H1 (cell line): Measurements from ENCODE around the gene POLR3K. TPM values are rescaled to one million over a fixed set of nuclear protein-coding genes. Genes with fewer than 3 reads are reported as not detected.

Experiments
- CTCF ChIA-PET: fragments of 300-600 bp; sonication (Branson Sonifier 250); formaldehyde crosslinking; loops from one replicate; lab custom pipeline; 2021; ENCODE audit not compliant: partially characterized antibody; lab: Charles Lee
- POLR2A ChIA-PET: fragments of 300-600 bp; sonication (Branson Sonifier 250); formaldehyde crosslinking; loops from one replicate; lab custom pipeline; 2021; ENCODE audit warnings: inconsistent platforms; ENCODE audit not compliant: partially characterized antibody; lab: Charles Lee
- DNase-seq, 2 experiments: peaks; one replicate each; pipeline versions ENCODE4 v3.0.0 to v3.0.0-alpha.2; 2010 to 2022; ENCODE audit warnings: low spot score in 2 of 2, low read depth in 1 of 2, mixed read lengths in 1 of 2
- FAIRE-seq: peaks from 2 replicates; lab custom pipeline; 2011; peaks lifted over from hg19 to GRCh38; lab: Jason Lieb, UNC
- H2AFZ ChIP-seq: 2 replicates; pipeline ENCODE4 v1.8.1; 2012; ENCODE audit warnings: low read length, inconsistent platforms
- H2AK5ac ChIP-seq: 2 replicates; pipeline ENCODE4 v1.6.1; 2013; ENCODE audit warnings: low read depth, low read length
- H2BK120ac ChIP-seq: replicated peaks from 2 replicates; pipeline ENCODE3; 2013; ENCODE audit warnings: low read depth, low read length, inconsistent platforms
- H2BK12ac ChIP-seq: 2 replicates; pipeline ENCODE4 v1.6.1; 2013; ENCODE audit warnings: low read depth, low read length
- H2BK15ac ChIP-seq: 2 replicates; pipeline ENCODE4 v1.6.1; 2013; ENCODE audit warnings: low read length
- H2BK20ac ChIP-seq: 2 replicates; pipeline ENCODE4 v1.6.1; 2013; ENCODE audit warnings: low read length
- H2BK5ac ChIP-seq: 2 replicates; pipeline ENCODE4 v1.6.1; 2013; ENCODE audit warnings: low read depth, low read length
- H3K14ac ChIP-seq: 2 replicates; pipeline ENCODE4 v1.6.1; 2013; ENCODE audit warnings: inconsistent platforms; ENCODE audit not compliant: insufficient read length
- H3K18ac ChIP-seq: 2 replicates; pipeline ENCODE4 v1.6.1; 2013; ENCODE audit warnings: low read length; ENCODE audit errors: extremely low read depth
- H3K23ac ChIP-seq: 2 replicates; pipeline ENCODE4 v1.6.1; 2013; ENCODE audit warnings: inconsistent platforms; ENCODE audit not compliant: insufficient read length
- H3K23me2 ChIP-seq: 2 replicates; pipeline ENCODE4 v1.6.1; 2013; ENCODE audit warnings: low read depth, low read length
- H3K27ac ChIP-seq: 2 replicates; pipeline ENCODE4 v1.6.1; 2011; ENCODE audit warnings: low read depth, low read length, inconsistent platforms
- H3K27me3 ChIP-seq, 4 experiments: replicated peaks in 1 of 4; 1 replicate in 1 of 4; 2 replicates in 3 of 4; pipeline versions ENCODE4 v1.6.1 to v1.8.1; 2011 to 2013; ENCODE audit warnings: low read length in 3 of 4, mild to moderate bottlenecking in 3 of 4, inconsistent platforms in 2 of 4, mixed read lengths in 2 of 4, moderate library complexity in 1 of 4; ENCODE audit not compliant: control insufficient read depth in 3 of 4, insufficient read depth in 3 of 4; ENCODE audit errors: extremely low read depth in 1 of 4
- H3K36me3 ChIP-seq, 4 experiments: 2 replicates each; pipeline versions ENCODE4 v1.6.1 to v1.8.1; 2011 to 2013; ENCODE audit warnings: mild to moderate bottlenecking in 4 of 4, low read length in 3 of 4, moderate library complexity in 2 of 4, control low read depth in 1 of 4, inconsistent platforms in 1 of 4; ENCODE audit not compliant: insufficient read depth in 4 of 4, control insufficient read depth in 2 of 4
- H3K4ac ChIP-seq: replicated peaks from 2 replicates; pipeline ENCODE3; 2013; ENCODE audit warnings: low read length, low read depth, mixed read lengths, inconsistent platforms; ENCODE audit not compliant: insufficient read length
- H3K4me1 ChIP-seq, 4 experiments: replicated peaks in 1 of 4; 1 replicate in 1 of 4; 2 replicates in 3 of 4; pipeline versions ENCODE4 v1.6.1 to v1.8.1; 2011 to 2013; ENCODE audit warnings: low read length in 3 of 4, inconsistent platforms in 2 of 4, mixed read lengths in 1 of 4; ENCODE audit not compliant: insufficient read depth in 4 of 4, control insufficient read depth in 3 of 4
- H3K4me2 ChIP-seq, 2 experiments: 2 replicates each; pipeline versions ENCODE4 v1.6.1 to v1.8.1; 2011 to 2013; ENCODE audit warnings: low read depth in 2 of 2, low read length in 2 of 2, control low read depth in 1 of 2, inconsistent platforms in 1 of 2, mild to moderate bottlenecking in 1 of 2; ENCODE audit not compliant: insufficient read depth in 1 of 2
- H3K4me3 ChIP-seq, 4 experiments: fragments of 200-600, 300-600 bp in 1 of 4; sonication (generic), shearing (Covaris generic), sonication (Bioruptor Twin) in 1 of 4; 2 replicates each; pipeline versions ENCODE4 v1.5.1 to v1.8.1; 2011 to 2016; ENCODE audit warnings: low read length in 4 of 4, low read depth in 3 of 4, control low read depth in 2 of 4, inconsistent platforms in 2 of 4, mild to moderate bottlenecking in 2 of 4, mixed read lengths in 1 of 4, moderate library complexity in 1 of 4; ENCODE audit not compliant: insufficient read depth in 2 of 4; ENCODE audit errors: extremely low read depth in 1 of 4
- H3K56ac ChIP-seq: replicated peaks from 2 replicates; pipeline ENCODE3; 2013; ENCODE audit warnings: low read depth, mild to moderate bottlenecking, mixed read lengths, low read length, inconsistent platforms; ENCODE audit not compliant: insufficient read length
- H3K79me1 ChIP-seq: 2 replicates; pipeline ENCODE4 v1.6.1; 2013; ENCODE audit warnings: low read depth, low read length, control low read depth
- H3K79me2 ChIP-seq, 2 experiments: 2 replicates each; pipeline versions ENCODE4 v1.6.1 to v1.8.1; 2012 to 2013; ENCODE audit warnings: low read length in 2 of 2, mild to moderate bottlenecking in 2 of 2, inconsistent platforms in 1 of 2; ENCODE audit not compliant: insufficient read depth in 2 of 2, control insufficient read depth in 1 of 2
- H3K9ac ChIP-seq, 4 experiments: replicated peaks in 1 of 4; 1 replicate in 1 of 4; 2 replicates in 3 of 4; pipeline versions ENCODE4 v1.6.1 to v1.8.1; 2011 to 2013; ENCODE audit warnings: low read depth in 3 of 4, low read length in 3 of 4, control low read depth in 2 of 4, mild to moderate bottlenecking in 2 of 4, moderate library complexity in 2 of 4, inconsistent platforms in 1 of 4; ENCODE audit errors: extremely low read depth in 1 of 4
- H3K9me3 ChIP-seq, 2 experiments: 2 replicates each; pipeline versions ENCODE4 v1.6.1 to v1.8.1; 2012 to 2013; ENCODE audit warnings: mild to moderate bottlenecking in 2 of 2, moderate library complexity in 2 of 2, control low read depth in 1 of 2, inconsistent platforms in 1 of 2, low read depth in 1 of 2, low read length in 1 of 2, mixed read lengths in 1 of 2; ENCODE audit not compliant: insufficient read depth in 2 of 2
- H4K20me1 ChIP-seq, 2 experiments: replicated peaks in 1 of 2; 2 replicates each; pipeline versions ENCODE3 to v1.8.1; 2011 to 2013; ENCODE audit warnings: inconsistent platforms in 2 of 2, low read length in 2 of 2, mild to moderate bottlenecking in 1 of 2; ENCODE audit not compliant: insufficient read depth in 2 of 2, control insufficient read depth in 1 of 2
- H4K5ac ChIP-seq: 2 replicates; pipeline ENCODE4 v1.6.1; 2013; ENCODE audit warnings: low read length, low read depth, mixed read lengths, inconsistent platforms; ENCODE audit not compliant: insufficient read length
- H4K8ac ChIP-seq: 2 replicates; pipeline ENCODE4 v1.8.0; 2013; ENCODE audit warnings: mild to moderate bottlenecking, moderate library complexity, low read length, inconsistent platforms; ENCODE audit not compliant: insufficient read depth; ENCODE audit errors: extremely low read depth
- H4K91ac ChIP-seq: replicated peaks from 2 replicates; pipeline ENCODE3; 2013; ENCODE audit warnings: low read length, mixed read lengths, inconsistent platforms; ENCODE audit not compliant: insufficient read length
- CHD2 ChIP-seq: IDR thresholded peaks from 2 replicates; pipeline ENCODE4 v1.6.1; 2012; ENCODE audit warnings: low read length, improper control_type of control experiment
- GABPA ChIP-seq: IDR thresholded peaks from 2 replicates; pipeline ENCODE4 v1.6.1; 2011; ENCODE audit warnings: mild to moderate bottlenecking, low read length, moderate library complexity, borderline replicate concordance; ENCODE audit not compliant: insufficient read depth
- KDM1A ChIP-seq: fragments of 200-600, 300-600 bp; sonication (generic); IDR thresholded peaks from 2 replicates; pipeline ENCODE4 v1.7.1; 2016; ENCODE audit warnings: mild to moderate bottlenecking, low read length, borderline replicate concordance
- KDM5A ChIP-seq: fragments of 200-600 bp; IDR thresholded peaks from 2 replicates; pipeline ENCODE4 v1.7.1; 2012; ENCODE audit warnings: mild to moderate bottlenecking, low read length, inconsistent platforms, mixed read lengths
- MAFK ChIP-seq: IDR thresholded peaks from 2 replicates; pipeline ENCODE4 v1.6.1; 2012; ENCODE audit warnings: low read depth, mild to moderate bottlenecking, improper control_type of control experiment, low read length
- RFX5 ChIP-seq: IDR thresholded peaks from 2 replicates; pipeline ENCODE4 v1.6.1; 2011; ENCODE audit warnings: low read depth, low read length, improper control_type of control experiment, borderline replicate concordance
- SP2 ChIP-seq: IDR thresholded peaks from 2 replicates; pipeline ENCODE4 v1.6.1; 2012; ENCODE audit warnings: mild to moderate bottlenecking, low read length, inconsistent platforms
- WGBS, 2 experiments: shearing (Covaris generic) in 1 of 2; methylation state at CpG; one replicate each; pipeline versions ENCODE4 v1.1.6 to v1.1.7; 2013 to 2015; ENCODE audit warnings: low lambda C conversion rate in 2 of 2, mixed read lengths in 2 of 2, inconsistent platforms in 1 of 2, low coverage in 1 of 2, missing lambda C conversion rate in 1 of 2; ENCODE audit not compliant: insufficient replicate concordance in 2 of 2, insufficient coverage in 1 of 2, insufficient read length in 1 of 2; ENCODE audit errors: extremely low coverage in 1 of 2, missing lambda C conversion rate in 1 of 2; 5-methylcytosine and 5-hydroxymethylcytosine counted together
- long read RNA-seq, 2 experiments: library from RNA in 1 of 2; library from capped mRNA in 1 of 2; stranded (forward); transcript quantifications; one replicate each; pipeline ENCODE4 v2.0.0, GENCODE V29; 2021; ENCODE audit warnings: inconsistent platforms in 1 of 2
- polyA minus RNA-seq, 3 experiments: library from RNA; depleted of rRNA, polyadenylated mRNA; stranded (reverse); fragments of >200 nt; gene quantifications; 1 replicate in 2 of 3; 2 replicates in 1 of 3; pipeline ENCODE4 v1.2.3, GENCODE V29; 2011
- polyA plus RNA-seq, 7 experiments: library from polyadenylated mRNA; depleted of rRNA in 3 of 7; stranded (reverse) in 5 of 7; unstranded in 2 of 7; fragments of >200 nt in 5 of 7; fragments of 200-250 nt in 2 of 7; gene quantifications; 1 replicate in 5 of 7; 2 replicates in 1 of 7; 4 replicates in 1 of 7; pipeline versions ENCODE4 v1.2.1 to v1.2.3, GENCODE V29; 2011 to 2013; ENCODE audit warnings: missing spikeins in 2 of 7, mixed read lengths in 2 of 7
- total RNA-seq: library from RNA; stranded (reverse); fragmentation: NEBNext Ultra II Directional; extraction: Animal tissue kit (Norgen Biotek cat#: 25700); gene quantifications from 2 replicates; pipeline ENCODE4 v1.2.1, GENCODE V29; 2021

The POLR3K gene
- total RNA-seq (45.4 and 49.6 TPM in 2 replicates), polyA plus RNA-seq (2011; rRNA removed) (76.5 and 80.5 TPM in 2 replicates), polyA minus RNA-seq (2011; rRNA and poly(A)+ RNA removed) (44.6 and 52.4 TPM in 2 replicates)
- polyA plus RNA-seq (2011; cell fraction: cytosol; rRNA removed), result 82.5 TPM
- 52.0 TPM for polyA plus RNA-seq (2011; cell fraction: nucleus; rRNA removed)
- 55.4 to 63.9 TPM (median 58.6 TPM) in 4 replicates for polyA plus RNA-seq (2012, experiment 1 of 2)
- 25.1 TPM for polyA plus RNA-seq (2012, experiment 2 of 2)
- 41.3 TPM for polyA plus RNA-seq (2013, experiment 1 of 2)
- polyA plus RNA-seq (2013, experiment 2 of 2), result 43.7 TPM
- 25.0 TPM for polyA minus RNA-seq (2011; cell fraction: cytosol; rRNA and poly(A)+ RNA removed)
- polyA minus RNA-seq (2011; cell fraction: nucleus; rRNA and poly(A)+ RNA removed), result 17.7 TPM
- long read RNA-seq, experiment 1, transcript POLR3K-201 (3 exons, 1,392 nt), result major isoform, 52 of 58 reads
- long read RNA-seq, experiment 1, partial matches to known transcripts, result 0 of 58 reads
- long read RNA-seq, experiment 1, other reads (novel, unspliced or antisense), result 5 of 58 reads
- long read RNA-seq, experiment 2, transcript POLR3K-201 (3 exons, 1,392 nt), result major isoform, 27 of 28 reads
- long read RNA-seq, experiment 2, partial matches to known transcripts, result 0 of 28 reads
- long read RNA-seq, experiment 2, other reads (novel, unspliced or antisense), result 1 of 28 reads

GRCh38 chr16:53346-54236 is at the start of gene POLR3K, which contains the start of gene SNRNP25:
Gene POLR3K (minus strand): TSS chr16:53608. CDS start chr16:53586, 22 bp downstream.
Gene SNRNP25 (plus strand): TSS chr16:53828. CDS start chr16:54017, 189 bp downstream.
- Histone ChIP-seq H3K23ac (no peak within 1 kb of the TSS), H2AK5ac (no peak within 1 kb of the TSS), H3K4ac (peak within 1 kb of the TSS; percentile 87), H2BK12ac (0 out of 2 replicates have a peak within 1 kb of the TSS, but pooled peaks have one; percentile 60), H3K36me3 (peaks cover 16 to 49% (median 30%) of the 10 kb centered on the region in 4 experiments; a peak in 7 of 8 replicates), H2BK120ac (no peak within 1 kb of the TSS), H4K5ac (peak within 1 kb of the TSS; percentile 85), H3K4me1 (no peaks in the 10 kb centered on the region), H3K14ac (no peak within 1 kb of the TSS), H3K9me3 (no peaks in the 10 kb centered on the region), H3K27me3 (no peaks in the 10 kb centered on the region), H4K8ac (peak within 1 kb of the TSS; percentile 84), H4K20me1 (peaks cover 2 to 7% of the 10 kb centered on the region in 2 experiments), H3K56ac (peak within 1 kb of the TSS; percentile 88), H3K79me2 (peaks cover 3 to 29% of the 10 kb centered on the region in 2 experiments; a peak in 2 of 4 replicates), H2BK20ac (no peak within 1 kb of the TSS), H3K27ac (peak within 1 kb of the TSS; percentile 79), H3K4me3 (peak within 1 kb of the TSS; percentile 79 to 95 (median 86)), H3K4me2 (peak within 1 kb of the TSS; percentile 61 to 85), H4K91ac (peak within 1 kb of the TSS; percentile 94), H3K9ac (peak within 1 kb of the TSS; percentile 82 to 89 (median 86)), H2BK5ac (peak within 1 kb of the TSS; percentile 93; the same call in 1 of the 2 replicates), H3K79me1 (peaks cover 3% of the 10 kb centered on the region), H3K23me2 (peaks cover 5% of the 10 kb centered on the region; the same call in 1 of the 2 replicates), H3K18ac (peak within 1 kb of the TSS; percentile 95), H2AFZ (no peak within 1 kb of the TSS; the same call in 1 of the 2 replicates), H2BK15ac (no peak within 1 kb of the TSS)
- FAIRE-seq (no peak), DNase-seq (peak; percentile 92 to 97)
- ChIA-PET POLR2A (interaction anchor here (0.9 to 2.7 kb wide), 18 partner anchors 9 to 327 kb away, joined by 3 to 11 read pairs (median 4); partner anchors contain the start of genes MPG and RHBDF1), CTCF (interaction anchor here (1.2 to 1.8 kb wide), 4 partner anchors 13 to 53 kb away, joined by 3 to 8 read pairs (median 5); no protein-coding TSS in a partner anchor)
- 4% methylated on average over 70 of the region's 91 CpGs; no CpG with 5 or more reads in 1 of the 2 experiments for WGBS, 2 experiments
- TF ChIP-seq GABPA (0 out of 2 replicates have a peak, but pooled peaks have one; percentile 5), KDM5A (0 out of 2 replicates have a peak, but pooled peaks have one; percentile 23), KDM1A (no peak), RFX5 (no peak), CHD2 (peak; percentile 87), MAFK (no peak), SP2 (peak; percentile 58)
